ENCODE results near the gene ATP6V0B. TPM values are rescaled to one million over a fixed set of nuclear protein-coding genes. Genes with fewer than 3 reads are reported as not detected.
A peak's percentile ranks its signal among the peaks of the same experiment; 100 is the strongest.

Gene ATP6V0B
- total RNA-seq, 1 donor from 2014 or later, result 115 TPM

DNA sequence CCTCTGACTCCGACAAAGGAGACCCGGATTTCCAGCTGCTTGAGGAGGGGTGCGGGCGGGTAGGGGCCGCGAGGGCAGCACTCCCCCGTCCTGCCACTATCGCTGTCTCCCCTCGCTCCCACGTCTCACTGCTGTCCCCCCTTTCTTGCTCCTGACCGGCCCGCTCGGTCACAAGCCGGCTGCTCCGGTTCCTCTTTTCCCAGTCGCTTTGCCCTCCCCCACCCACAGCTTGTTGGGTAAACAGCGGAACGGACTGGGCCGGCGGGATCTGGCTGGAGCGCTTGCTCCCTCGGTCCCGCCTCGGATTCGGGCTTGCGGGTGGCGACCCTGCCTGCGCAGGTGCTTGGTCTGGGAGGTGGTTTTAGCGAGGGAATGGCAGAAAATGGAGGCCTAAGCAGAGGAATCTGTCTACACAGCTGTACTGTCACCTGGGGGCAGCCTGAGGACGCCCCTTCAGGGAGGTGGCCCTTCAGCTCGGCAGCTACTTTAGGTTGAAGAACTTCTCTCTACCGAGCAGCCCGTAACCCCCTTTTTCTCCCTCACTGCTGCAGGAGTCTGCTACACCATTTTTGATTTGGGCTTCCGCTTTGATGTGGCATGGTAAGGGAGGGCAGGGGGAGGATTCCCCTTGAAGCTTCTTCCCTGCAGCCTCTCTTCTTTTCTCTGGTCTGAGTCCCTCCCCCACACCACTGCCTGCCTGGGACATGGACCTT lies 645 bp downstream of the ATP6V0B start:
- DNase-seq (ENCODE audit: extremely low spot score, unreplicated experiment), result no peak
- peaks cover 23% of the 10 kb centered on the region for H3K36me3 Mint-ChIP-seq
- peak overlapping the region; percentile 95 for H3K4me3 Mint-ChIP-seq
- peaks cover 47% of the 10 kb centered on the region for H3K4me1 Mint-ChIP-seq (ENCODE audit: unreplicated experiment)
- H3K27me3 Mint-ChIP-seq, result no peaks in the 10 kb centered on the region
- H3K27ac Mint-ChIP-seq, result peak overlapping the region; percentile 77
- TF ChIP-seq, protein P1, sequence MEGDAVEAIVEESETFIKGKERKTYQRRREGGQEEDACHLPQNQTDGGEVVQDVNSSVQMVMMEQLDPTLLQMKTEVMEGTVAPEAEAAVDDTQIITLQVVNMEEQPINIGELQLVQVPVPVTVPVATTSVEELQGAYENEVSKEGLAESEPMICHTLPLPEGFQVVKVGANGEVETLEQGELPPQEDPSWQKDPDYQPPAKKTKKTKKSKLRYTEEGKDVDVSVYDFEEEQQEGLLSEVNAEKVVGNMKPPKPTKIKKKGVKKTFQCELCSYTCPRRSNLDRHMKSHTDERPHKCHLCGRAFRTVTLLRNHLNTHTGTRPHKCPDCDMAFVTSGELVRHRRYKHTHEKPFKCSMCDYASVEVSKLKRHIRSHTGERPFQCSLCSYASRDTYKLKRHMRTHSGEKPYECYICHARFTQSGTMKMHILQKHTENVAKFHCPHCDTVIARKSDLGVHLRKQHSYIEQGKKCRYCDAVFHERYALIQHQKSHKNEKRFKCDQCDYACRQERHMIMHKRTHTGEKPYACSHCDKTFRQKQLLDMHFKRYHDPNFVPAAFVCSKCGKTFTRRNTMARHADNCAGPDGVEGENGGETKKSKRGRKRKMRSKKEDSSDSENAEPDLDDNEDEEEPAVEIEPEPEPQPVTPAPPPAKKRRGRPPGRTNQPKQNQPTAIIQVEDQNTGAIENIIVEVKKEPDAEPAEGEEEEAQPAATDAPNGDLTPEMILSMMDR (conservative IDR thresholded peaks at IDR 0.05), result peak; percentile 14
- no peaks in the 10 kb centered on the region for H3K9me3 Mint-ChIP-seq

DNA sequence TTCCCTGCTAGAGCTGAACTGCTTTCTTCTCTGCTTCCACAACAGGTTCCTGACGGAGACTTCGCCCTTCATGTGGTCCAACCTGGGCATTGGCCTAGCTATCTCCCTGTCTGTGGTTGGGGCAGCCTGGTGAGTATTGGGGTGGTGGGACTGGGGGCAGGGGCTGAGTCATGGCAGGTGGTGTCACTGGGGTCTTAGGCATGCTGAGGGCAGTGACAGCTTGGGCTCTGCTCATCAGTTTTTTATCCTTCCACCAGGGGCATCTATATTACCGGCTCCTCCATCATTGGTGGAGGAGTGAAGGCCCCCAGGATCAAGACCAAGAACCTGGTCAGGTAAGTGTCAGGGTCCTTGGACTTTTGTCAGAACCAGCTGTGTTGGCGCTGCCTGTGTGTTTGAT lies 1.3 kb downstream of the ATP6V0B start:
- H3K9me3 Mint-ChIP-seq, result no peaks in the 10 kb centered on the region
- peak overlapping the region; percentile 77 for H3K27ac Mint-ChIP-seq
- no peak for DNase-seq (ENCODE audit: extremely low spot score, unreplicated experiment)
- H3K36me3 Mint-ChIP-seq, result peaks cover 27% of the 10 kb centered on the region
- TF ChIP-seq, protein P1 (conservative IDR thresholded peaks at IDR 0.05), result no peak
- no peaks in the 10 kb centered on the region for H3K27me3 Mint-ChIP-seq
- H3K4me3 Mint-ChIP-seq, result peak overlapping the region; percentile 95
- peaks cover 47% of the 10 kb centered on the region for H3K4me1 Mint-ChIP-seq (ENCODE audit: unreplicated experiment)

DNA sequence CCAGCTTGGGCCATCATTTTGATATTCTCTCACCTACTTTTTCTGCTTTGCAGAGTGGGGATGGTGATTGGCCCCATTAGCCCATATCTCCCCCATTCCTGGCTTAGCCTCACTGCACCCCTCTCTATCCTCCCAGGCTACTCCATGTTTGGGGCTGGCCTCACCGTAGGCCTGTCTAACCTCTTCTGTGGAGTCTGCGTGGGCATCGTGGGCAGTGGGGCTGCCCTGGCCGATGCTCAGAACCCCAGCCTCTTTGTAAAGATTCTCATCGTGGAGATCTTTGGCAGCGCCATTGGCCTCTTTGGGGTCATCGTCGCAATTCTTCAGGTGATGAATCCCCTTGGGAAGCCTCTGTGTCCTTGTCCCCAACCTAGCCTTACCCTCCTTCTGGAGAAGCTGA lies 2.1 kb downstream of the ATP6V0B start:
- TF ChIP-seq, protein P1 (conservative IDR thresholded peaks at IDR 0.05), result no peak
- DNase-seq (ENCODE audit: extremely low spot score, unreplicated experiment), result no peak
- Mint-ChIP-seq H3K27me3 (no peaks in the 10 kb centered on the region), H3K4me1 (ENCODE audit: unreplicated experiment) (peaks cover 47% of the 10 kb centered on the region), H3K9me3 (no peaks in the 10 kb centered on the region), H3K4me3 (peak overlapping the region; percentile 95), H3K27ac (peak overlapping the region; percentile 18), H3K36me3 (peaks cover 27% of the 10 kb centered on the region)

DNA sequence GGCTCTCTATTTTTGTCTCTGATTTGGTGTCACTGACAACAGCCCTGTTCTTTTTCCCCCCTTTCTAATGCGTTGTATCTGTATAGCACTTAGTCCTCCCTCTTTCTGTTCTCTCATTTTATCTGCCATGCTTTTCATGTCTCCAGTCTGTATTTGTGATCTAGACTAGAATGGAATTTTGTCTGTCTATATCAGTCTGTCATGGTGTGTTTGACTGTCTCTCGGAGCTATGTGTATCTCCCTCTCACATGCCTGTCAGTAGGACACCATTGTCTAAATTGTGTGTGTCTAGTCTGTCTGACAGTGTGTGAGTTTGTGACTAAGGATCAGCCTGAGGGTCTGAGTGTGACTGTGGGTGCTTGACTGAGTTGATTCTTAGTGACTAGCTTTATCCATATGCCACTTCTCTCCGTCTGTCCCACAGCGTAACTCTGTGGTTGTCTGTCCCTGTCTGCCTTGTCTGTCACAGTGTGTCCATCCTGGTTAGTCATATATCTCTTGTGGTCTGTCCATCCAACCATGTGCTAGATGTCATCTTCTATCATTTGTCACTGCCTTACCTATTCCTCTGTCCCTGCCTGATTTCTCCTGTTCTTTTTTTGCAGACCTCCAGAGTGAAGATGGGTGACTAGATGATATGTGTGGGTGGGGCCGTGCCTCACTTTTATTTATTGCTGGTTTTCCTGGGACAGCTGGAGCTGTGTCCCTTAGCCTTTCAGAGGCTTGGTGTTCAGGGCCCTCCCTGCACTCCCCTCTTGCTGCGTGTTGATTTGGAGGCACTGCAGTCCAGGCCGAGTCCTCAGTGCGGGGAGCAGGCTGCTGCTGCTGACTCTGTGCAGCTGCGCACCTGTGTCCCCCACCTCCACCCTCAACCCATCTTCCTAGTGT lies 2.9 kb downstream of the ATP6V0B start:
- peak overlapping the region; percentile 95 for H3K4me3 Mint-ChIP-seq
- peaks cover 30% of the 10 kb centered on the region for H3K36me3 Mint-ChIP-seq
- no peaks in the 10 kb centered on the region for H3K9me3 Mint-ChIP-seq
- H3K27me3 Mint-ChIP-seq, result no peaks in the 10 kb centered on the region
- peak overlapping the region; percentile 18 for H3K27ac Mint-ChIP-seq
- TF ChIP-seq, protein P1 (conservative IDR thresholded peaks at IDR 0.05), result no peak
- H3K4me1 Mint-ChIP-seq (ENCODE audit: unreplicated experiment), result peaks cover 50% of the 10 kb centered on the region
- no peak for DNase-seq (ENCODE audit: extremely low spot score, unreplicated experiment)

DNA sequence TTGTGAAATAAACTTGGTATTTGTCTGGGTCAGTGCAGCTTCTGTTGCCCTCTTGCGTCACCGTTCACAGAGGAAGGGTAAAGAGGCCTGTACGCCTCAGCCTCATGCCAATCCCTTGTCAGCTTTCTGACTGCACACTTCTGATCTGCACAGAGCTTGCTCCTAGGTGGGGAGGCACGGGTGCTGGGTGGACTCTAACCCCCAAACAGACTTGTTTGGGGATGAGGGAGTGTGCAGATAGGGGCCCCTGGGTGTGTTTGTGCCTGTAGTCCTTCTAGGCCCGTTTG lies 3.4 kb downstream of the ATP6V0B start:
- Mint-ChIP-seq H3K36me3 (peaks cover 32% of the 10 kb centered on the region), H3K4me3 (peak overlapping the region; percentile 95), H3K27ac (peak overlapping the region; percentile 80), H3K27me3 (no peaks in the 10 kb centered on the region), H3K9me3 (no peaks in the 10 kb centered on the region), H3K4me1 (ENCODE audit: unreplicated experiment) (peaks cover 56% of the 10 kb centered on the region)
- TF ChIP-seq, protein P1 (conservative IDR thresholded peaks at IDR 0.05), result no peak
- no peak for DNase-seq (ENCODE audit: extremely low spot score, unreplicated experiment)
